HepG2 (cell line): ENCODE data around the gene DEDD2. TPM values are rescaled to one million over a fixed set of nuclear protein-coding genes. Genes with fewer than 3 reads are reported as not detected.

Experiments used
- ATF6 ChIP-seq: sonication (generic); formaldehyde crosslinking; conservative IDR thresholded peaks from 2 replicates; pipeline ENCODE4 v1.4.0; 2020; ENCODE audit warnings: missing genetic modification reagents
- BCL6 ChIP-seq: IDR thresholded peaks from 2 replicates; pipeline ENCODE4 v1.6.1; 2016; ENCODE audit warnings: missing genetic modification reagents, missing compliant biosample characterization
- FOXA3 ChIP-seq: IDR thresholded peaks from 2 replicates; pipeline ENCODE4 v1.6.1; 2016; ENCODE audit warnings: missing genetic modification reagents, missing compliant biosample characterization
- GABPA ChIP-seq, 2 experiments: IDR thresholded peaks; 2 replicates each; pipeline ENCODE4 v1.6.1; 2011 to 2016; ENCODE audit warnings: low read depth in 2 of 2, low read length in 1 of 2, missing biosample characterization in 1 of 2, missing genetic modification characterization in 1 of 2
- KDM2A ChIP-seq: sonication (generic); formaldehyde crosslinking; IDR thresholded peaks from 2 replicates; pipeline ENCODE4 v1.4.0; 2020; ENCODE audit warnings: low read depth, missing genetic modification reagents, borderline replicate concordance
- MNT ChIP-seq: fragments of 450-650 bp; IDR thresholded peaks from 2 replicates; pipeline ENCODE4 v1.6.1; 2016
- NR2F2 ChIP-seq: IDR thresholded peaks from 2 replicates; pipeline ENCODE4 v1.6.1; 2012; ENCODE audit warnings: low read depth, inconsistent platforms, borderline replicate concordance
- PITX1 ChIP-seq: sonication (generic); formaldehyde crosslinking; IDR thresholded peaks from 2 replicates; pipeline ENCODE4 v1.5.1; 2020; ENCODE audit warnings: mild to moderate bottlenecking, missing genetic modification reagents
- POLR2G ChIP-seq: fragments of 200-400 bp; formaldehyde crosslinking; IDR thresholded peaks from 2 replicates; pipeline ENCODE4 v1.6.1; 2018; ENCODE audit warnings: mild to moderate bottlenecking, low read depth, low read length, moderate library complexity
- RFX3 ChIP-seq: IDR thresholded peaks from 2 replicates; pipeline ENCODE4 v1.6.1; 2016; ENCODE audit warnings: missing biosample characterization, missing genetic modification reagents
- SPEN ChIP-seq: sonication (generic); formaldehyde crosslinking; IDR thresholded peaks from 2 replicates; pipeline ENCODE4 v1.5.1; 2020; ENCODE audit warnings: low read depth, mild to moderate bottlenecking, missing genetic modification reagents
- polyA plus RNA-seq, 8 experiments: library from polyadenylated mRNA; depleted of rRNA in 3 of 8; stranded (reverse) in 7 of 8; unstranded in 1 of 8; fragments of >200 nt; fragmentation: Illumina TruSeq in 4 of 8; extraction: Trizol in 4 of 8; gene quantifications; 2 replicates each; pipeline versions ENCODE4 v1.2.1 to v1.2.3, GENCODE V29; 2011 to 2016; ENCODE audit warnings: low read depth in 4 of 8, missing spikeins in 1 of 8, mixed read lengths in 1 of 8; ENCODE audit not compliant: insufficient read depth in 1 of 8
- total RNA-seq, 5 experiments: library from RNA; depleted of rRNA; stranded (reverse); fragments of >200 nt; fragmentation: Illumina TruSeq; extraction: Trizol; gene quantifications; 2 replicates each; pipeline ENCODE4 v1.2.3, GENCODE V29; 2016; ENCODE audit warnings: low read depth in 1 of 5
- TF ChIP-seq, protein P1 (sequence below), 2 experiments: fragments of 450-650 bp in 1 of 2; sonication (generic) in 1 of 2; formaldehyde crosslinking in 1 of 2; IDR thresholded peaks; 2 replicates each; pipeline versions ENCODE4 v1.6.1 to v1.8.0; 2016 to 2022; ENCODE audit warnings: antibody characterized with exemption in 1 of 2, mild to moderate bottlenecking in 1 of 2, missing genetic modification reagents in 1 of 2
- TF ChIP-seq, protein P2 (sequence below): sonication (generic); formaldehyde crosslinking; IDR thresholded peaks from 2 replicates; pipeline ENCODE4 v1.4.0; 2020; ENCODE audit warnings: missing genetic modification reagents

DEDD2 gene
- total and polyA plus RNA-seq, 2 of the 13 experiments (the other 11 are each of a cell fraction or from before 2014, with no cell fraction given): 19.2 to 24.7 TPM

GRCh38 chr19:42244347-42245220, 27.1 kb upstream of the DEDD2 start (continued):
- TF ChIP-seq, protein P1, sequence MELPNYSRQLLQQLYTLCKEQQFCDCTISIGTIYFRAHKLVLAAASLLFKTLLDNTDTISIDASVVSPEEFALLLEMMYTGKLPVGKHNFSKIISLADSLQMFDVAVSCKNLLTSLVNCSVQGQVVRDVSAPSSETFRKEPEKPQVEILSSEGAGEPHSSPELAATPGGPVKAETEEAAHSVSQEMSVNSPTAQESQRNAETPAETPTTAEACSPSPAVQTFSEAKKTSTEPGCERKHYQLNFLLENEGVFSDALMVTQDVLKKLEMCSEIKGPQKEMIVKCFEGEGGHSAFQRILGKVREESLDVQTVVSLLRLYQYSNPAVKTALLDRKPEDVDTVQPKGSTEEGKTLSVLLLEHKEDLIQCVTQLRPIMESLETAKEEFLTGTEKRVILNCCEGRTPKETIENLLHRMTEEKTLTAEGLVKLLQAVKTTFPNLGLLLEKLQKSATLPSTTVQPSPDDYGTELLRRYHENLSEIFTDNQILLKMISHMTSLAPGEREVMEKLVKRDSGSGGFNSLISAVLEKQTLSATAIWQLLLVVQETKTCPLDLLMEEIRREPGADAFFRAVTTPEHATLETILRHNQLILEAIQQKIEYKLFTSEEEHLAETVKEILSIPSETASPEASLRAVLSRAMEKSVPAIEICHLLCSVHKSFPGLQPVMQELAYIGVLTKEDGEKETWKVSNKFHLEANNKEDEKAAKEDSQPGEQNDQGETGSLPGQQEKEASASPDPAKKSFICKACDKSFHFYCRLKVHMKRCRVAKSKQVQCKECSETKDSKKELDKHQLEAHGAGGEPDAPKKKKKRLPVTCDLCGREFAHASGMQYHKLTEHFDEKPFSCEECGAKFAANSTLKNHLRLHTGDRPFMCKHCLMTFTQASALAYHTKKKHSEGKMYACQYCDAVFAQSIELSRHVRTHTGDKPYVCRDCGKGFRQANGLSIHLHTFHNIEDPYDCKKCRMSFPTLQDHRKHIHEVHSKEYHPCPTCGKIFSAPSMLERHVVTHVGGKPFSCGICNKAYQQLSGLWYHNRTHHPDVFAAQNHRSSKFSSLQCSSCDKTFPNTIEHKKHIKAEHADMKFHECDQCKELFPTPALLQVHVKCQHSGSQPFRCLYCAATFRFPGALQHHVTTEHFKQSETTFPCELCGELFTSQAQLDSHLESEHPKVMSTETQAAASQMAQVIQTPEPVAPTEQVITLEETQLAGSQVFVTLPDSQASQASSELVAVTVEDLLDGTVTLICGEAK (IDR thresholded peaks at IDR 0.05): no peak
- TF ChIP-seq, protein P1 (CRISPR knock-in tag; IDR thresholded peaks at IDR 0.05): peak; percentile 48; the same call in 1 of the 2 replicates
- TF ChIP-seq PITX1 (CRISPR knock-in tag) (0 out of 2 replicates have a peak, but pooled peaks have one; percentile 16), FOXA3 (CRISPR knock-in tag) (peak; percentile 18; the same call in 1 of the 2 replicates), GABPA (IDR thresholded peaks at IDR 0.05; ENCODE audit: low read depth, low read length) (peak; percentile 76), GABPA (CRISPR knock-in tag; IDR thresholded peaks at IDR 0.05; ENCODE audit: low read depth) (peak; percentile 95), MNT (peak; percentile 58), SPEN (peak; percentile 36; the same call in 1 of the 2 replicates), NR2F2 (no peak), ATF6 (CRISPR knock-in tag) (no peak), BCL6 (CRISPR knock-in tag) (peak; percentile 95), KDM2A (CRISPR knock-in tag) (peak; percentile 83; the same call in 1 of the 2 replicates), RFX3 (CRISPR knock-in tag) (no peak), POLR2G (peak; percentile 58)
- TF ChIP-seq, protein P2, sequence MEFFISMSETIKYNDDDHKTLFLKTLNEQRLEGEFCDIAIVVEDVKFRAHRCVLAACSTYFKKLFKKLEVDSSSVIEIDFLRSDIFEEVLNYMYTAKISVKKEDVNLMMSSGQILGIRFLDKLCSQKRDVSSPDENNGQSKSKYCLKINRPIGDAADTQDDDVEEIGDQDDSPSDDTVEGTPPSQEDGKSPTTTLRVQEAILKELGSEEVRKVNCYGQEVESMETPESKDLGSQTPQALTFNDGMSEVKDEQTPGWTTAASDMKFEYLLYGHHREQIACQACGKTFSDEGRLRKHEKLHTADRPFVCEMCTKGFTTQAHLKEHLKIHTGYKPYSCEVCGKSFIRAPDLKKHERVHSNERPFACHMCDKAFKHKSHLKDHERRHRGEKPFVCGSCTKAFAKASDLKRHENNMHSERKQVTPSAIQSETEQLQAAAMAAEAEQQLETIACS (CRISPR knock-in tag): peak; percentile 62
